C1 segment of cervical spinal cord (tissue), 14 donors: ENCODE measurements around the gene ADGRA1.
"Not testable (repeated sequence)": the region's sequence is repeated elsewhere in the genome, so short reads cannot be mapped to it uniquely, and the experiment has no call there.

Experiments
- DNase-seq, 14 donors: peaks; one replicate each; lab custom pipeline; 2025; lab: John Stamatoyannopoulos, UW

ADGRA1 gene

GRCh38 chr10:133142523-133143199 is 54.9 kb downstream of the ADGRA1 start:
- DNase-seq, result no peak

- DNase-seq, result no peak
Measured at GRCh38 chr10:133143200-133143533, 55.4 kb downstream of the ADGRA1 start.

GRCh38 chr10:133143546-133143945 is 55.8 kb downstream of the ADGRA1 start:
- DNase-seq, result no peak

GRCh38 chr10:133144771-133145170 is 57.0 kb downstream of the ADGRA1 start:
- DNase-seq, result no peak

- no peak for DNase-seq
Measured at GRCh38 chr10:133150226-133150625, 62.5 kb downstream of the ADGRA1 start.

GRCh38 chr10:133150656-133151055 is 62.9 kb downstream of the ADGRA1 start:
- no peak for DNase-seq

GRCh38 chr10:133151071-133151470 is 63.3 kb downstream of the ADGRA1 start:
- DNase-seq, result not testable (repeated sequence)

GRCh38 chr10:133151543-133151972 is 63.8 kb downstream of the ADGRA1 start:
- DNase-seq, result no peak

GRCh38 chr10:133154411-133154810 is 66.7 kb downstream of the ADGRA1 start:
- no peak for DNase-seq

- DNase-seq, result no peak
Measured at GRCh38 chr10:133154996-133155778, 67.5 kb downstream of the ADGRA1 start.

- DNase-seq, result no peak
Measured at GRCh38 chr10:133156674-133157579, 69.2 kb downstream of the ADGRA1 start.

GRCh38 chr10:133157662-133158436 is 70.1 kb downstream of the ADGRA1 start:
- no peak for DNase-seq

- DNase-seq, result no peak
Measured at GRCh38 chr10:133158437-133158755, 70.7 kb downstream of the ADGRA1 start.

GRCh38 chr10:133158756-133159610 is 71.3 kb downstream of the ADGRA1 start:
- peak in 3 of 14 donors; percentile 24 to 40 (median 40) for DNase-seq

GRCh38 chr10:133159611-133159949 is 71.9 kb downstream of the ADGRA1 start:
- no peak for DNase-seq

GRCh38 chr10:133159950-133160825 is 72.5 kb downstream of the ADGRA1 start, which contains the start of gene KNDC1:
Gene KNDC1 (plus strand): TSS chr10:133160219. CDS start chr10:133160468, 249 bp downstream.
- DNase-seq, result peak in 3 of 14 donors; percentile 13 to 50 (median 31)

GRCh38 chr10:133160826-133161471 is 73.2 kb downstream of the ADGRA1 start:
- peak in 1 of 14 donors; percentile 48 for DNase-seq

GRCh38 chr10:133161486-133162109 is 73.9 kb downstream of the ADGRA1 start:
- peak in 2 of 14 donors; percentile 22 to 59 for DNase-seq
